ENCODE measurements around the gene GFRA1. TPM values are rescaled to one million over a fixed set of nuclear protein-coding genes. Genes with fewer than 3 reads are reported as not detected.

GFRA1 gene
- total RNA-seq, 1 donor from 2014 or later = 14.0 TPM

DNA sequence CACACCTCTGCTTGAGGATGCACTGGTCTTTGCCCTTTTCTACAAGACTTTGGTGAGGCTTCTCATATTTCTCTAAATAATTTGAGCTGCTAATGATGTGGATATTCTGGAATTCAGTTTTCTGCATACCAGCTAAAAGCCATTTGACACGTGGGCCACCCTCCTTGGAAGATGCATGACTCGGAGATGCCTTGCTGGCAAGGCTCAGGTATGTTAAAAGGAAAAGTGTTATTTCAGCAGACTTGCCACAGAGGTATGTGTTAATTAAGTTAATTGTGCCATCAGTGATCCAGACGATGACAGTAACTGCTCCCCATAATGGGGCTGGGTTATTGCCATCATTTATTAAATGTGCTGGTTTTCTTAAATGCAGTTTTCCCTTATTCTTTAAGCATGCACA lies 8.8 kb upstream of the GFRA1 start:
- Histone ChIP-seq H3K4me1 (peaks cover 23% of the 10 kb centered on the region), H3K79me2 (ENCODE audit: low read depth) (no peaks in the 10 kb centered on the region), H3K9me3 (ENCODE audit: low read depth) (no peaks in the 10 kb centered on the region), H3K27me3 (peaks cover 5% of the 10 kb centered on the region), H3K9ac (no peak overlapping the region), H4K20me1 (ENCODE audit: low read depth) (peaks cover 8% of the 10 kb centered on the region), H2AFZ (replicated peaks) (no peak overlapping the region), H3K27ac (no peak overlapping the region), H3F3A (ENCODE audit: low read depth) (peaks cover 22% of the 10 kb centered on the region), H3K36me3 (no peaks in the 10 kb centered on the region), H3K4me3 (no peak overlapping the region), H3K4me2 (no peak overlapping the region)
- no peaks in the 10 kb centered on the region for H3K36me3 Mint-ChIP-seq
- DNase-seq (ENCODE audit: low spot score) = no peak
- TF ChIP-seq EZH2 (IDR thresholded peaks at IDR 0.05) (no peak), CTCF (IDR thresholded peaks at IDR 0.05) (no peak), EZH2phosphoT487 (IDR thresholded peaks at IDR 0.05) (no peak)
- no peaks in the 10 kb centered on the region for H3K9me3 Mint-ChIP-seq
- no peak overlapping the region for H3K27ac Mint-ChIP-seq
- peaks cover 3% of the 10 kb centered on the region for H3K27me3 Mint-ChIP-seq (ENCODE audit: insufficient read depth, low read depth)
- H3K4me3 Mint-ChIP-seq = no peak overlapping the region
- H3K4me1 Mint-ChIP-seq = peaks cover 10% of the 10 kb centered on the region

DNA sequence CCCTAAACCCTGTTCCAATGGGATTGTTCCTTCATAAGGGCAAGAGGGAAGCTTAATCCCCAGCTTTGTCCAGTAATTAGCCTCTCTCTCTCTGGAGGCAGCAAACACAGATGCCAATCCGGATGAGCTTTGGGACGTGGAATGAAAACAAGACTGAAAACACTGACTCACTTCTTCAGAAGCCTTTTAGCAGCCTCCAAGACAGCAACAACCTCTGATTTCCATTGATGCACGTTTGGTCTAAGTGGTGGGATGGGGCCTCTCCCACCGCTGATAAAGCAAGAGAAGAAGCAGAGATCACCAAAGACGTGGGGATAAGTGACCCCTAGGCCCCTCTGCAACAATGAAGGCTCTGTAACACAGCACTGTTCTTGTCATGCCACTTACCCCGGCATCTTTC lies 5.8 kb upstream of the GFRA1 start:
- Mint-ChIP-seq H3K36me3 (no peaks in the 10 kb centered on the region), H3K4me3 (no peak overlapping the region), H3K27ac (no peak overlapping the region), H3K4me1 (peaks cover 22% of the 10 kb centered on the region), H3K27me3 (ENCODE audit: insufficient read depth, low read depth) (peaks cover 15% of the 10 kb centered on the region), H3K9me3 (no peaks in the 10 kb centered on the region)
- Histone ChIP-seq H4K20me1 (ENCODE audit: low read depth) (peaks cover 8% of the 10 kb centered on the region), H3K36me3 (no peaks in the 10 kb centered on the region), H3K4me3 (no peak overlapping the region), H3F3A (ENCODE audit: low read depth) (peaks cover 30% of the 10 kb centered on the region), H3K9ac (no peak overlapping the region), H3K27me3 (peaks cover 35% of the 10 kb centered on the region), H3K4me1 (peaks cover 32% of the 10 kb centered on the region), H3K4me2 (peak overlapping the region; percentile 68), H3K79me2 (ENCODE audit: low read depth) (no peaks in the 10 kb centered on the region), H3K27ac (peak overlapping the region; percentile 68), H2AFZ (replicated peaks) (no peak overlapping the region), H3K9me3 (ENCODE audit: low read depth) (no peaks in the 10 kb centered on the region)
- TF ChIP-seq EZH2 (IDR thresholded peaks at IDR 0.05) (no peak), CTCF (IDR thresholded peaks at IDR 0.05) (no peak), EZH2phosphoT487 (IDR thresholded peaks at IDR 0.05) (peak; percentile 89)
- DNase-seq (ENCODE audit: low spot score) = peak; percentile 90

- Histone ChIP-seq H3K9me3 (ENCODE audit: low read depth) (no peaks in the 10 kb centered on the region), H4K20me1 (ENCODE audit: low read depth) (peaks cover 8% of the 10 kb centered on the region), H3K9ac (no peak overlapping the region), H3F3A (ENCODE audit: low read depth) (peaks cover 30% of the 10 kb centered on the region), H3K36me3 (no peaks in the 10 kb centered on the region), H3K4me1 (peaks cover 32% of the 10 kb centered on the region), H3K4me3 (no peak overlapping the region), H2AFZ (replicated peaks) (no peak overlapping the region), H3K4me2 (no peak overlapping the region), H3K27ac (no peak overlapping the region), H3K27me3 (peaks cover 53% of the 10 kb centered on the region), H3K79me2 (ENCODE audit: low read depth) (no peaks in the 10 kb centered on the region)
- no peak overlapping the region for H3K27ac Mint-ChIP-seq
- H3K9me3 Mint-ChIP-seq = no peaks in the 10 kb centered on the region
- H3K27me3 Mint-ChIP-seq (ENCODE audit: insufficient read depth, low read depth) = peaks cover 16% of the 10 kb centered on the region
- H3K4me3 Mint-ChIP-seq = no peak overlapping the region
- TF ChIP-seq CTCF (IDR thresholded peaks at IDR 0.05) = no peak
- TF ChIP-seq EZH2phosphoT487 (IDR thresholded peaks at IDR 0.05) = no peak
- TF ChIP-seq EZH2 (IDR thresholded peaks at IDR 0.05) = no peak
- H3K4me1 Mint-ChIP-seq = peaks cover 24% of the 10 kb centered on the region
- DNase-seq (ENCODE audit: low spot score) = no peak
- no peaks in the 10 kb centered on the region for H3K36me3 Mint-ChIP-seq
Measured at GRCh38 chr10:116276981-116277380, 4.0 kb upstream of the GFRA1 start.
